OCI-LY1 (cell line): Measurements from ENCODE around the gene SPRR2F.

Experiments
- CTCF ChIP-seq: fragments of 200-600 bp; sonication (generic), shearing (Covaris generic); IDR thresholded peaks from 2 replicates; pipeline ENCODE4 v1.5.1; 2017; ENCODE audit warnings: mild to moderate bottlenecking, antibody characterized with exemption, low read length, moderate library complexity, mixed read lengths
- EZH2 ChIP-seq: fragments of 200-600 bp; sonication (generic), shearing (Covaris generic); IDR thresholded peaks from 2 replicates; pipeline ENCODE4 v1.8.0; 2017; ENCODE audit warnings: borderline replicate concordance, mixed run types, mild to moderate bottlenecking, antibody characterized with exemption, low read length, moderate library complexity, mixed read lengths

GRCh38 chr1:153094426-153094825 lies 18.9 kb downstream of the SPRR2F start, which contains the start of gene SPRR2E:
- TF ChIP-seq CTCF (no peak), EZH2 (no peak)
